Lower leg skin (tissue), 4 donors: ENCODE data around the gene PIF1. TPM values are rescaled to one million over a fixed set of nuclear protein-coding genes. Genes with fewer than 3 reads are reported as not detected.

Experiments
- DNase-seq, 2 donors: peaks; one replicate each; pipeline ENCODE4 v3.0.0-alpha.2; 2019; ENCODE audit warnings: low spot score in 2 of 2
- H3K4me3 ChIP-seq: fragments of 200-600 bp; sonication (generic); 2 replicates; pipeline ENCODE4 v1.5.1; 2017; ENCODE audit warnings: mild to moderate bottlenecking, low read depth; ENCODE audit not compliant: poor library complexity, severe bottlenecking
- CTCF ChIP-seq, 3 donors: fragments of 450-650 bp; IDR thresholded peaks; one replicate each; pipeline ENCODE4 v1.5.1; 2016; ENCODE audit warnings: antibody characterized with exemption in 3 of 3, mild to moderate bottlenecking in 3 of 3, moderate library complexity in 2 of 3
- POLR2A ChIP-seq, 2 donors: fragments of 450-650 bp; IDR thresholded peaks; one replicate each; pipeline ENCODE4 v1.6.1; 2016 to 2017; ENCODE audit warnings: antibody characterized with exemption in 2 of 2, mild to moderate bottlenecking in 1 of 2, moderate library complexity in 1 of 2
- WGBS, 2 donors: methylation state at CpG; one replicate each; pipeline ENCODE4 v1.1.5; 2018; 5-methylcytosine and 5-hydroxymethylcytosine counted together
- intact Hi-C: fragments of 100-400 bp; cut with DNase I; formaldehyde crosslinking; loops from one replicate; pipeline ENCODE4 v1.15.0; 2023; ENCODE audit warnings: low total_unique reads
- total RNA-seq, 4 donors: library from RNA; depleted of rRNA; stranded (reverse); fragments of >200 nt; gene quantifications; one replicate each; pipeline ENCODE4 v1.1.0, GENCODE V29; 2016

The PIF1 gene
- total RNA-seq, 4 donors from 2014 or later, result 0.25 to 2.5 (median 1.7) TPM

DNA sequence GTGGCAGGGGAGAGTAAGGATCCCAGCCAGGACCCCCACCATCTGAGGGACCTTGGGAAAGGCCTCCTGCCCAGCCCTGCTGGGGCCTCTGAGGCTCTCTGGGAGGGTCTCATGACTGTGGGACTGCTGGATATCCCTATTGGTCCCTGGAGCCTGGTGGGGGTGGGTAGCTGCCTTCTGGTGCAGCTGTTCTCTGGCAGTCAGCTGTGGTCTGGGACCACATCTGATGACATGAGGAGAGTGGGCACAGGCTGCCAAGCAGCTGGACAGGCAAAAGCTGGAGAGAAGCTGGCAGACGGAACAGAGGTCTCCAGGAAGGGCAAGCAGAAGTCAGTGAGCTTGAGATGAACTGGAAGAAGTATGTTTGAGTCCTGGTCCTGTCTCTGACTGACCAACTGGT lies 38.6 kb upstream of the PIF1 start:
- WGBS, 2 donors, result 88 to 91% methylated on average over 1 of the region's 1 CpG
- DNase-seq, result no peak
- no peak overlapping the region for H3K4me3 ChIP-seq
- TF ChIP-seq POLR2A (IDR thresholded peaks at IDR 0.05) (no peak), CTCF (IDR thresholded peaks at IDR 0.05) (no peak)
- intact Hi-C loops, result no loop called here

DNA sequence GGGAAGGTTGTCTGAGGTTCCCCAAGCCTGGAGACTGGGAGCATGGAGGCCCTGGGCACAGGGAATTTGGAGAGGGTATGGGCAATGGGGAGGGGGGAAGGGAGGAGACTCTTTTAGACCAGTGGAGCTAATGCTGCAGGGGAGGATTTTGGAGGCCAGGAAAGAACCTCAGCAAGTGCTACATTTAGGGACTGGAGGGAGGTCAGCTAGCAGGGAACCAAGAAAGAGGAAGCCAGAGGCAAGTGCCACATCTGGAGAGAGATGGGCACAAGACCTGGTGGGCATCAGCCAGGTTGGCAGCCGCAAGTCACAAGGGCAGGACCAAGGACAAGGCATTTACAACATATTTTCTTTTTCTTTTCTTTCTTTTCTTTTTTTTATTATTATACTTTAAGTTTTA lies 37.0 kb upstream of the PIF1 start:
- no peak for TF ChIP-seq CTCF (IDR thresholded peaks at IDR 0.05)
- no peak for TF ChIP-seq POLR2A (IDR thresholded peaks at IDR 0.05)
- DNase-seq, result no peak
- 93% methylated on average over 1 of the region's 1 CpG for WGBS, 2 donors
- no peak overlapping the region for H3K4me3 ChIP-seq
- intact Hi-C loops, result no loop called here

DNA sequence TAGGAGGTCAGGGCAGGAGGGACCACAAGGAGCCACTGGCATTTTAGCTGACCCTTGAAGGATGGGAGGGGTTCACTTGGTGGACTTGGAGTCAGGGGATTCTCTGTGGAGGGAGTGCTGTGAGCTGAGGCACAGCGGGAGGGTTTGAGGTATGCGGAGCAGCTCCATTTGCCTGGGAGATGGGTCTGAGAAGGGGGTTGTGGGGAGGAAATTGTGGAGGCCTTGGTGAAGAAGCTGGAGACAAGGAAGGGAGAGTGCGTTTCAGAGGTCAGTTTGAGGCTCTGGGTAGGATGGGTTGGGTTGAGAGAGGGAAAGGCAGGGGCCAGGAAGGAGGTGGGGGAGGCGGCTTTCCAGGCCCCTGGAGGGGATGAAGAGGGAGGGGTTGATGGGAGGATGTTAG lies 36.5 kb upstream of the PIF1 start:
- DNase-seq, result no peak
- H3K4me3 ChIP-seq, result no peak overlapping the region
- TF ChIP-seq POLR2A (IDR thresholded peaks at IDR 0.05) (no peak), CTCF (IDR thresholded peaks at IDR 0.05) (no peak)
- 89 to 93% methylated on average over 4 of the region's 4 CpGs for WGBS, 2 donors
- intact Hi-C loops, result no loop called here

DNA sequence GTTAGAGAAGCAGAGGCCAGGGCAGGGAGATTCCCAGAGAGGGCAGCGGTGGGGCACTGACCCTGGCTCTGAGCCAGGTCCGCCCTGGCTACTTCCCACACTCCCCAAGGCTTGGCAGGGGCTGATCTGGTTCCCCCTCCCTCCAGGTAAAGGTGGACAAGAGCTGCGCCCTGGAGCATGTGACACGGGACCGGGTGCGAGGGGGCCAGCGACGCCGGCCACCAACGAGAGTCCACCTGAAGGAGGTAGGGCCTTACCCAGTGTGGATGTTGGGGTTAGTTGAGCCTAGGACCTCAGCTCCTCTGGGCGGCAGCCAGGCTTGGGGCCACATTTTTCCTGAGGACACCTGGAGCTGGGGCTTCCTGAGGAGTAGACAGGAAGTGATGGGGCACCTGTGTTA lies 35.9 kb upstream of the PIF1 start:
- H3K4me3 ChIP-seq, result no peak overlapping the region
- 90 to 95% methylated on average over 11 of the region's 11 CpGs for WGBS, 2 donors
- no peak for TF ChIP-seq POLR2A (IDR thresholded peaks at IDR 0.05)
- intact Hi-C loops, result no loop called here
- DNase-seq, result no peak

GRCh38 chr15:64859226-64859625 lies 33.8 kb upstream of the PIF1 start:
- 69 to 73% methylated on average over 2 of the region's 2 CpGs for WGBS, 2 donors
- intact Hi-C loops, result no loop called here
- DNase-seq, result no peak
- no peak overlapping the region for H3K4me3 ChIP-seq
- TF ChIP-seq POLR2A (IDR thresholded peaks at IDR 0.05), result no peak
- TF ChIP-seq CTCF (IDR thresholded peaks at IDR 0.05), result no peak

GRCh38 chr15:64858021-64858575 lies 32.7 kb upstream of the PIF1 start:
- no peak for DNase-seq
- intact Hi-C loops, result no loop called here
- no peak for TF ChIP-seq POLR2A (IDR thresholded peaks at IDR 0.05)
- TF ChIP-seq CTCF (IDR thresholded peaks at IDR 0.05), result no peak
- H3K4me3 ChIP-seq, result no peak overlapping the region
- 59 to 62% methylated on average over 6 of the region's 6 CpGs for WGBS, 2 donors
